T-helper 17 cell (primary cell): ENCODE data around the gene TMPRSS6. TPM values are rescaled to one million over a fixed set of nuclear protein-coding genes. Genes with fewer than 3 reads are reported as not detected.

Experiments
- ATAC-seq: fragments of 150-1000 bp; cut with Tn5 transposase; 2 replicates; pipeline ENCODE4 v1.10.0; 2021; ENCODE audit warnings: mild to moderate bottlenecking, moderate library complexity
- DNase-seq, 3 donors: peaks; one replicate each; pipeline versions ENCODE4 v3.0.0 to v3.0.0-alpha.2; 2020 to 2021
- H3K9me3 ChIP-seq: one replicate; pipeline ENCODE4 v1.7.0; 2013; ENCODE audit warnings: low read length, mild to moderate bottlenecking; ENCODE audit not compliant: control insufficient read depth, poor library complexity, severe bottlenecking
- H3K27ac Mint-ChIP-seq: one replicate; pipeline ENCODE4 v1.8.0; 2022; ENCODE audit warnings: mild to moderate bottlenecking, moderate library complexity, mixed read lengths
- H3K27me3 Mint-ChIP-seq: one replicate; pipeline ENCODE4 v1.8.0; 2022; ENCODE audit warnings: mixed read lengths
- H3K36me3 Mint-ChIP-seq: one replicate; pipeline ENCODE4 v1.8.0; 2022; ENCODE audit warnings: low read depth, mixed read lengths
- H3K4me1 Mint-ChIP-seq: one replicate; pipeline ENCODE4 v1.8.0; 2022; ENCODE audit warnings: mild to moderate bottlenecking, mixed read lengths
- H3K4me3 Mint-ChIP-seq: one replicate; pipeline ENCODE4 v1.8.0; 2022; ENCODE audit warnings: mild to moderate bottlenecking, moderate library complexity, mixed read lengths
- total RNA-seq, 4 donors: library from RNA in 2 of 4; stranded (reverse) in 2 of 4; gene quantifications; one replicate each; pipeline ENCODE4 v1.2.3 and lab custom pipeline; 2022 to 2026

The TMPRSS6 gene
- total RNA-seq, 2 donors from 2014 or later = 0.31 to 0.92 TPM

DNA sequence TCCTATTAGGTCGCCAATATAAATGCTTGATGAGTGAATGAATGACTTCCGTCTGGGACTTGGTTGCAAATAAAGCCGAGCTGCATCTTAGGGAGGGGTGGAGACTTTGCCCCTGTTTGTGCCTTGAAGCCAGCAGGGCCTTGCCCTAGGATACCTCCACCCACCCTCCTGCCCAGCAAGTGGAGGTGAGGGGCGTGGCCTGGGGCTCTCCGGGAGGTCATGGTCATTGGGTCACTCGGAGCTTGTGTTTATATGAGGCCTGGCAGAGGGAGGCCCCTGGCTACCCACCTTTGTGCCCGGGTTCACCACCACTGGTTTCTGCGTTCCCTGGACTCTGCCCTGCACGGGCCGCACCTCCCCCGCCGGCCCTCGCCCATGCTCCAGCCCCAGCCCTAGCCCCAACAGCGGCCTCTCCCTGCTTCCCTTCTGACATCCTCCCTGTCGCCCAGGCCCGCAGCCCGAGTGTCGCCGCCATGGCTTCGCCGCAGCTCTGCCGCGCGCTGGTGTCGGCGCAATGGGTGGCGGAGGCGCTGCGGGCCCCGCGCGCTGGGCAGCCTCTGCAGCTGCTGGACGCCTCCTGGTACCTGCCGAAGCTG is 85.7 kb downstream of the TMPRSS6 start:
- no peak overlapping the region for H3K27ac Mint-ChIP-seq
- no peak for DNase-seq
- peaks cover 3% of the 10 kb centered on the region for H3K4me1 Mint-ChIP-seq
- H3K4me3 Mint-ChIP-seq = no peak overlapping the region
- H3K36me3 Mint-ChIP-seq = no peaks in the 10 kb centered on the region
- ATAC-seq = no peak
- H3K9me3 ChIP-seq = no peaks in the 10 kb centered on the region
- H3K27me3 Mint-ChIP-seq = no peaks in the 10 kb centered on the region

- no peaks in the 10 kb centered on the region for H3K27me3 Mint-ChIP-seq
- H3K4me3 Mint-ChIP-seq = no peak overlapping the region
- H3K27ac Mint-ChIP-seq = no peak overlapping the region
- ATAC-seq = no peak
- DNase-seq = no peak
- H3K36me3 Mint-ChIP-seq = no peaks in the 10 kb centered on the region
- H3K9me3 ChIP-seq = no peaks in the 10 kb centered on the region
- peaks cover 3% of the 10 kb centered on the region for H3K4me1 Mint-ChIP-seq
These were observed 86.8 kb downstream of the TMPRSS6 start for GRCh38 chr22:37022483-37023337.

DNA sequence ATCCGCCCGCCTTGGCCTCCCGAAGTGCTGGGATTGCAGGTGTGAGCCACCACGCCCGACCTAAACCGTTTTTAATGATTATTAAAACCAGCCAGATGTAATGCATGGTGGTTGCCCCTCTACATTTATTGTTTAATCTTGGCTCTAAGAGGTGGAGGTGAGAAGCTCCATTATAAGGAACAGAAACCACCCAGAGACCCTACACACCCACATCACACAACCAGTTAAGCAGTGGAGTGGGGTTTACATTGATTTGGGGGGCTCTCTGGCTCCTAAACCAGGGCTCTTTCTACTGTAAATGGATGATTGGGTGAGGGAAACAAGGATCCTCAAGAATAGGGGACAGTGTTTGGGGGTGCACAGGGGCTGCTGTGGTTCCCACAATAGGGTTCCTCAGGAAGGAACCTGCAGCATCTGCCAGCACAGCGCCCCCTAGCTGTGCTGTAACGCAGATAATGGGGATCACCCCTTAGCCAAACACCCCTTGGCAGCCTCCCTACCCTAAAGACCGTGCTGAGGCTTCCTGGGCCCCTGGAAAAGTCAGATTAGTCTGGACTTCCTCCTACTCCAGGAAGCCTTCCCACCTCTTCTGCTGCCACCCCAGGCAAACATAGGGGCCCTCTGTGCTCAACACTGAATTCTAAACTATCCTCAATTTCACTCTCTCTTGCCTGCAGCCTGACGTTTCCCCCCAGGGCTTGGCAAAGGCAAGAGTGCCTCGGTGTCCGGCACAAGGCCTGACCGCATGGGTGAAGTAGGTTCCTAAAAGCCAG is 87.6 kb downstream of the TMPRSS6 start:
- ATAC-seq (peak; percentile 64), DNase-seq (peak; percentile 34 to 53 (median 47))
- Mint-ChIP-seq H3K27me3 (no peaks in the 10 kb centered on the region), H3K36me3 (no peaks in the 10 kb centered on the region), H3K4me3 (peak overlapping the region; percentile 56), H3K27ac (no peak overlapping the region), H3K4me1 (peaks cover 3% of the 10 kb centered on the region)
- H3K9me3 ChIP-seq = no peaks in the 10 kb centered on the region

- no peaks in the 10 kb centered on the region for H3K27me3 Mint-ChIP-seq
- no peak for DNase-seq
- no peaks in the 10 kb centered on the region for H3K36me3 Mint-ChIP-seq
- peaks cover 3% of the 10 kb centered on the region for H3K4me1 Mint-ChIP-seq
- no peaks in the 10 kb centered on the region for H3K9me3 ChIP-seq
- ATAC-seq = no peak
- no peak overlapping the region for H3K4me3 Mint-ChIP-seq
- no peak overlapping the region for H3K27ac Mint-ChIP-seq
These were observed 88.5 kb downstream of the TMPRSS6 start for GRCh38 chr22:37021041-37021440.

GRCh38 chr22:37020192-37020479 is 89.4 kb downstream of the TMPRSS6 start:
- Mint-ChIP-seq H3K27ac (peak overlapping the region; percentile 14), H3K27me3 (no peaks in the 10 kb centered on the region)

GRCh38 chr22:37019309-37020191 is 90.0 kb downstream of the TMPRSS6 start, which contains the start of the genes MPST and TST:
TSS of gene MPST (plus strand) at chr22:37019742. CDS start at chr22:37019837, 95 bp downstream.
TSS of gene TST (minus strand) at chr22:37019447. CDS start at chr22:37018732, 715 bp downstream.
- ATAC-seq = peak; percentile 84
- peaks cover 3% of the 10 kb centered on the region for H3K4me1 Mint-ChIP-seq
- peak within 1 kb of the TSS; percentile 14 for H3K27ac Mint-ChIP-seq
- H3K9me3 ChIP-seq = no peaks in the 10 kb centered on the region
- no peaks in the 10 kb centered on the region for H3K36me3 Mint-ChIP-seq
- no peaks in the 10 kb centered on the region for H3K27me3 Mint-ChIP-seq
- peak within 1 kb of the TSS; percentile 91 for H3K4me3 Mint-ChIP-seq
- peak; percentile 20 to 40 (median 38) for DNase-seq

More at GRCh38 chr22:37020192-37020479, 89.4 kb downstream of the TMPRSS6 start:
- peak overlapping the region; percentile 91 for H3K4me3 Mint-ChIP-seq
- peaks cover 3% of the 10 kb centered on the region for H3K4me1 Mint-ChIP-seq
- H3K9me3 ChIP-seq = no peaks in the 10 kb centered on the region
- ATAC-seq = no peak
- H3K36me3 Mint-ChIP-seq = no peaks in the 10 kb centered on the region
- no peak for DNase-seq

DNA sequence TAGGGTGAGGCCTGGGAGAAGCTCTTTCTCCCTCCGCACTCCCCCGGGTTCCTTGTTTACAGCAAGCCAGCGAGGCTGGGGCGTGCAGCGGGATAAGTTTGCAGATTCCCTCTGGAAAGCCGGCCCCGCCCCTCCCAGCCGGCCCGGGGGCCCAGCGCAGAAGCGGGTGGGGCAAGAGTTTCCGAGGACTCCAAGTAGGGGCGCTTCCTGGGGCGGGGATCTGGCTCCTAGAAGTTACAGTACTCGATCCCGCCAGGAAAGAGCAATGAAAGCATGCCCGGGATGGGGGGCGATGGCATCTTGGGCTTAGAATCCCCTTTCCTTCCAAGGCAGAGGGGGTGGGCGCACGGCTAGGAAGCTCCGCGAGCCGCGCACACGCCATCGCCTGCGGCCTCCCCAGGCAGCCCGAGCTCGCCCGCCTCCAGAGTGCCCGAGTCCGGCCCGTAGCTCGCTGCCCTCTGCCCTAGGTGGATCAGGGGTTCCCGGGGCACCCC is 90.7 kb downstream of the TMPRSS6 start:
- Mint-ChIP-seq H3K4me3 (peak overlapping the region; percentile 91), H3K27me3 (no peaks in the 10 kb centered on the region), H3K4me1 (peaks cover 3% of the 10 kb centered on the region), H3K27ac (no peak overlapping the region), H3K36me3 (no peaks in the 10 kb centered on the region)
- peak; percentile 26 for ATAC-seq
- H3K9me3 ChIP-seq = no peaks in the 10 kb centered on the region
- no peak for DNase-seq

DNA sequence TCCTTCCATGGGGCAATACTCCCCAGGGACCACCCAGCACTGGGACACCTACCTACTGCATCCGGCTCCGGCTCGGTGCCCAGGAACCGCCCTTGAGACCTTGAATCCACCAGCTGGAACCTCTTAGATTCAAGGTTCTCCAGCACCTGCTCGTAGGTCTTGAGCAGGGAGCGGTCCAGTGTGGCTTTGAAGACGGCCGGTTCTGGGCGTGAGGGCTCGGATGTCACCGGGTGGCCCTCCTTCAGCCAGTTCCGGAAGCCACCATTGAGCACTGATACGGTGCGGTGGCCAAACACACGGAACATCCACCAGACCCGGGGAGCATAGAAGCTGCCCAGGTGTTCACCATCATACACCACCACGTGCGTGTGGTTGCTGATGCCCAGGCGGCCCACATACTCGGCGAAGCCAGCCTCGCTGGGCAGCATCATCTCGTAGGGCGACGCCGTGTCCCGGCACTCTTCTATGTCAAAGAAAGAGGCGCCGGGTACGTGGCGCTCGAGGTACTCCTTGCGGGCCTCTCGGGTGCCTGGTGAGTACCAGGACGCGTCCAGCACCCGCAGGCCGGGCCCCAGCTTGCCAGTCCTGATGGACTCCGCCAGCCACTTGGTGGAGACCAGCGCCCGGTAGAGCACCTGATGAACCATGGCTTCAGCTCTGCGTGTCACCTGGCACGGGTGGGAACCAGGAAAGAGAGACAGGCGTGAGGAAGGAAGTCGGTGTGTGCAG is 91.3 kb downstream of the TMPRSS6 start:
- peaks cover 3% of the 10 kb centered on the region for H3K4me1 Mint-ChIP-seq
- no peaks in the 10 kb centered on the region for H3K36me3 Mint-ChIP-seq
- peak overlapping the region; percentile 91 for H3K4me3 Mint-ChIP-seq
- no peaks in the 10 kb centered on the region for H3K9me3 ChIP-seq
- no peak overlapping the region for H3K27ac Mint-ChIP-seq
- no peak for ATAC-seq
- DNase-seq = no peak
- H3K27me3 Mint-ChIP-seq = no peaks in the 10 kb centered on the region

- Mint-ChIP-seq H3K27ac (no peak overlapping the region), H3K27me3 (no peaks in the 10 kb centered on the region), H3K36me3 (no peaks in the 10 kb centered on the region), H3K4me1 (peaks cover 3% of the 10 kb centered on the region), H3K4me3 (peak overlapping the region; percentile 31)
- DNase-seq = no peak
- no peak for ATAC-seq
- H3K9me3 ChIP-seq = no peaks in the 10 kb centered on the region
These were observed 92.2 kb downstream of the TMPRSS6 start for GRCh38 chr22:37017356-37017755.

- Mint-ChIP-seq H3K27me3 (no peaks in the 10 kb centered on the region), H3K36me3 (no peaks in the 10 kb centered on the region), H3K4me1 (no peaks in the 10 kb centered on the region), H3K27ac (peak overlapping the region; percentile 34), H3K4me3 (no peak overlapping the region)
- no peak for DNase-seq
- H3K9me3 ChIP-seq = no peaks in the 10 kb centered on the region
- ATAC-seq = no peak
These were observed 93.2 kb downstream of the TMPRSS6 start for GRCh38 chr22:37016134-37016910.

DNA sequence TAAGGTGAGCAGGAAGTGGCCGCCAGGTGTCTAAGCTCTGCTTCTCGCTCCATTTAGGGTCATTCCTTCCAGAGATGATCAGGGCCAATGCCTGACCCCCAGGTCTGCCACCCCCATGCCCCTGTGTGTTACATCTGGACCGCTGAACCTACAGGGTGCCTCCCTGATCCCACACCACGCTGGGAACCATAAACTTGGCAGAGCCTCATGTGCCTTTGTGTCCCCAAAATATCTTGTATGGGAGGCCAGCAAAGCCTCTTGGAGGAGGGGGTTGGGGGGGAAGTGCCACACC is 94.0 kb downstream of the TMPRSS6 start:
- no peak overlapping the region for H3K27ac Mint-ChIP-seq
- ATAC-seq = no peak
- H3K36me3 Mint-ChIP-seq = no peaks in the 10 kb centered on the region
- DNase-seq = no peak
- no peaks in the 10 kb centered on the region for H3K4me1 Mint-ChIP-seq
- no peak overlapping the region for H3K4me3 Mint-ChIP-seq
- H3K9me3 ChIP-seq = no peaks in the 10 kb centered on the region
- H3K27me3 Mint-ChIP-seq = no peaks in the 10 kb centered on the region
